H1 (cell line): Measurements from ENCODE around the gene CD7. TPM values are rescaled to one million over a fixed set of nuclear protein-coding genes. Genes with fewer than 3 reads are reported as not detected.

Source experiments
- CTCF ChIA-PET: fragments of 300-600 bp; sonication (Branson Sonifier 250); formaldehyde crosslinking; loops from one replicate; lab custom pipeline; 2021; ENCODE audit not compliant: partially characterized antibody; lab: Charles Lee
- POLR2A ChIA-PET: fragments of 300-600 bp; sonication (Branson Sonifier 250); formaldehyde crosslinking; loops from one replicate; lab custom pipeline; 2021; ENCODE audit warnings: inconsistent platforms; ENCODE audit not compliant: partially characterized antibody; lab: Charles Lee
- DNase-seq, 2 experiments: peaks; one replicate each; pipeline versions ENCODE4 v3.0.0 to v3.0.0-alpha.2; 2010 to 2022; ENCODE audit warnings: low spot score in 2 of 2, low read depth in 1 of 2, mixed read lengths in 1 of 2
- FAIRE-seq: peaks from 2 replicates; lab custom pipeline; 2011; peaks lifted over from hg19 to GRCh38; lab: Jason Lieb, UNC
- H2AFZ ChIP-seq: 2 replicates; pipeline ENCODE4 v1.8.1; 2012; ENCODE audit warnings: low read length, inconsistent platforms
- H2AK5ac ChIP-seq: 2 replicates; pipeline ENCODE4 v1.6.1; 2013; ENCODE audit warnings: low read depth, low read length
- H2BK120ac ChIP-seq: replicated peaks from 2 replicates; pipeline ENCODE3; 2013; ENCODE audit warnings: low read depth, low read length, inconsistent platforms
- H2BK12ac ChIP-seq: 2 replicates; pipeline ENCODE4 v1.6.1; 2013; ENCODE audit warnings: low read depth, low read length
- H2BK15ac ChIP-seq: 2 replicates; pipeline ENCODE4 v1.6.1; 2013; ENCODE audit warnings: low read length
- H2BK20ac ChIP-seq: 2 replicates; pipeline ENCODE4 v1.6.1; 2013; ENCODE audit warnings: low read length
- H2BK5ac ChIP-seq: 2 replicates; pipeline ENCODE4 v1.6.1; 2013; ENCODE audit warnings: low read depth, low read length
- H3K14ac ChIP-seq: 2 replicates; pipeline ENCODE4 v1.6.1; 2013; ENCODE audit warnings: inconsistent platforms; ENCODE audit not compliant: insufficient read length
- H3K18ac ChIP-seq: 2 replicates; pipeline ENCODE4 v1.6.1; 2013; ENCODE audit warnings: low read length; ENCODE audit errors: extremely low read depth
- H3K23ac ChIP-seq: 2 replicates; pipeline ENCODE4 v1.6.1; 2013; ENCODE audit warnings: inconsistent platforms; ENCODE audit not compliant: insufficient read length
- H3K23me2 ChIP-seq: 2 replicates; pipeline ENCODE4 v1.6.1; 2013; ENCODE audit warnings: low read depth, low read length
- H3K27ac ChIP-seq: 2 replicates; pipeline ENCODE4 v1.6.1; 2011; ENCODE audit warnings: low read depth, low read length, inconsistent platforms
- H3K27me3 ChIP-seq, 4 experiments: replicated peaks in 1 of 4; 1 replicate in 1 of 4; 2 replicates in 3 of 4; pipeline versions ENCODE4 v1.6.1 to v1.8.1; 2011 to 2013; ENCODE audit warnings: low read length in 3 of 4, mild to moderate bottlenecking in 3 of 4, inconsistent platforms in 2 of 4, mixed read lengths in 2 of 4, moderate library complexity in 1 of 4; ENCODE audit not compliant: control insufficient read depth in 3 of 4, insufficient read depth in 3 of 4; ENCODE audit errors: extremely low read depth in 1 of 4
- H3K36me3 ChIP-seq, 4 experiments: 2 replicates each; pipeline versions ENCODE4 v1.6.1 to v1.8.1; 2011 to 2013; ENCODE audit warnings: mild to moderate bottlenecking in 4 of 4, low read length in 3 of 4, moderate library complexity in 2 of 4, control low read depth in 1 of 4, inconsistent platforms in 1 of 4; ENCODE audit not compliant: insufficient read depth in 4 of 4, control insufficient read depth in 2 of 4
- H3K4ac ChIP-seq: replicated peaks from 2 replicates; pipeline ENCODE3; 2013; ENCODE audit warnings: low read length, low read depth, mixed read lengths, inconsistent platforms; ENCODE audit not compliant: insufficient read length
- H3K4me1 ChIP-seq, 4 experiments: replicated peaks in 1 of 4; 1 replicate in 1 of 4; 2 replicates in 3 of 4; pipeline versions ENCODE4 v1.6.1 to v1.8.1; 2011 to 2013; ENCODE audit warnings: low read length in 3 of 4, inconsistent platforms in 2 of 4, mixed read lengths in 1 of 4; ENCODE audit not compliant: insufficient read depth in 4 of 4, control insufficient read depth in 3 of 4
- H3K4me2 ChIP-seq, 2 experiments: 2 replicates each; pipeline versions ENCODE4 v1.6.1 to v1.8.1; 2011 to 2013; ENCODE audit warnings: low read depth in 2 of 2, low read length in 2 of 2, control low read depth in 1 of 2, inconsistent platforms in 1 of 2, mild to moderate bottlenecking in 1 of 2; ENCODE audit not compliant: insufficient read depth in 1 of 2
- H3K4me3 ChIP-seq, 4 experiments: fragments of 200-600, 300-600 bp in 1 of 4; sonication (generic), shearing (Covaris generic), sonication (Bioruptor Twin) in 1 of 4; 2 replicates each; pipeline versions ENCODE4 v1.5.1 to v1.8.1; 2011 to 2016; ENCODE audit warnings: low read length in 4 of 4, low read depth in 3 of 4, control low read depth in 2 of 4, inconsistent platforms in 2 of 4, mild to moderate bottlenecking in 2 of 4, mixed read lengths in 1 of 4, moderate library complexity in 1 of 4; ENCODE audit not compliant: insufficient read depth in 2 of 4; ENCODE audit errors: extremely low read depth in 1 of 4
- H3K56ac ChIP-seq: replicated peaks from 2 replicates; pipeline ENCODE3; 2013; ENCODE audit warnings: low read depth, mild to moderate bottlenecking, mixed read lengths, low read length, inconsistent platforms; ENCODE audit not compliant: insufficient read length
- H3K79me1 ChIP-seq: 2 replicates; pipeline ENCODE4 v1.6.1; 2013; ENCODE audit warnings: low read depth, low read length, control low read depth
- H3K79me2 ChIP-seq, 2 experiments: 2 replicates each; pipeline versions ENCODE4 v1.6.1 to v1.8.1; 2012 to 2013; ENCODE audit warnings: low read length in 2 of 2, mild to moderate bottlenecking in 2 of 2, inconsistent platforms in 1 of 2; ENCODE audit not compliant: insufficient read depth in 2 of 2, control insufficient read depth in 1 of 2
- H3K9ac ChIP-seq, 4 experiments: replicated peaks in 1 of 4; 1 replicate in 1 of 4; 2 replicates in 3 of 4; pipeline versions ENCODE4 v1.6.1 to v1.8.1; 2011 to 2013; ENCODE audit warnings: low read depth in 3 of 4, low read length in 3 of 4, control low read depth in 2 of 4, mild to moderate bottlenecking in 2 of 4, moderate library complexity in 2 of 4, inconsistent platforms in 1 of 4; ENCODE audit errors: extremely low read depth in 1 of 4
- H3K9me3 ChIP-seq, 2 experiments: 2 replicates each; pipeline versions ENCODE4 v1.6.1 to v1.8.1; 2012 to 2013; ENCODE audit warnings: mild to moderate bottlenecking in 2 of 2, moderate library complexity in 2 of 2, control low read depth in 1 of 2, inconsistent platforms in 1 of 2, low read depth in 1 of 2, low read length in 1 of 2, mixed read lengths in 1 of 2; ENCODE audit not compliant: insufficient read depth in 2 of 2
- H4K20me1 ChIP-seq, 2 experiments: replicated peaks in 1 of 2; 2 replicates each; pipeline versions ENCODE3 to v1.8.1; 2011 to 2013; ENCODE audit warnings: inconsistent platforms in 2 of 2, low read length in 2 of 2, mild to moderate bottlenecking in 1 of 2; ENCODE audit not compliant: insufficient read depth in 2 of 2, control insufficient read depth in 1 of 2
- H4K5ac ChIP-seq: 2 replicates; pipeline ENCODE4 v1.6.1; 2013; ENCODE audit warnings: low read length, low read depth, mixed read lengths, inconsistent platforms; ENCODE audit not compliant: insufficient read length
- H4K8ac ChIP-seq: 2 replicates; pipeline ENCODE4 v1.8.0; 2013; ENCODE audit warnings: mild to moderate bottlenecking, moderate library complexity, low read length, inconsistent platforms; ENCODE audit not compliant: insufficient read depth; ENCODE audit errors: extremely low read depth
- H4K91ac ChIP-seq: replicated peaks from 2 replicates; pipeline ENCODE3; 2013; ENCODE audit warnings: low read length, mixed read lengths, inconsistent platforms; ENCODE audit not compliant: insufficient read length
- GTF2F1 ChIP-seq: IDR thresholded peaks from 2 replicates; pipeline ENCODE4 v1.6.1; 2012; ENCODE audit warnings: low read depth, low read length, improper control_type of control experiment, borderline replicate concordance
- WGBS, 2 experiments: shearing (Covaris generic) in 1 of 2; methylation state at CpG; one replicate each; pipeline versions ENCODE4 v1.1.6 to v1.1.7; 2013 to 2015; ENCODE audit warnings: low lambda C conversion rate in 2 of 2, mixed read lengths in 2 of 2, inconsistent platforms in 1 of 2, low coverage in 1 of 2, missing lambda C conversion rate in 1 of 2; ENCODE audit not compliant: insufficient replicate concordance in 2 of 2, insufficient coverage in 1 of 2, insufficient read length in 1 of 2; ENCODE audit errors: extremely low coverage in 1 of 2, missing lambda C conversion rate in 1 of 2; 5-methylcytosine and 5-hydroxymethylcytosine counted together
- polyA plus RNA-seq, 7 experiments: library from polyadenylated mRNA; depleted of rRNA in 3 of 7; stranded (reverse) in 5 of 7; unstranded in 2 of 7; fragments of >200 nt in 5 of 7; fragments of 200-250 nt in 2 of 7; gene quantifications; 1 replicate in 5 of 7; 2 replicates in 1 of 7; 4 replicates in 1 of 7; pipeline versions ENCODE4 v1.2.1 to v1.2.3, GENCODE V29; 2011 to 2013; ENCODE audit warnings: missing spikeins in 2 of 7, mixed read lengths in 2 of 7
- total RNA-seq: library from RNA; stranded (reverse); fragmentation: NEBNext Ultra II Directional; extraction: Animal tissue kit (Norgen Biotek cat#: 25700); gene quantifications from 2 replicates; pipeline ENCODE4 v1.2.1, GENCODE V29; 2021
- TF ChIP-seq, protein P1 (sequence below): IDR thresholded peaks from 2 replicates; pipeline ENCODE4 v1.6.1; 2012; ENCODE audit warnings: inconsistent platforms

CD7 gene
- total and polyA plus RNA-seq, 2 of the 8 experiments (the other 6 are each of a cell fraction or from before 2014, with no cell fraction given): 0.83 to 0.86 TPM

DNA sequence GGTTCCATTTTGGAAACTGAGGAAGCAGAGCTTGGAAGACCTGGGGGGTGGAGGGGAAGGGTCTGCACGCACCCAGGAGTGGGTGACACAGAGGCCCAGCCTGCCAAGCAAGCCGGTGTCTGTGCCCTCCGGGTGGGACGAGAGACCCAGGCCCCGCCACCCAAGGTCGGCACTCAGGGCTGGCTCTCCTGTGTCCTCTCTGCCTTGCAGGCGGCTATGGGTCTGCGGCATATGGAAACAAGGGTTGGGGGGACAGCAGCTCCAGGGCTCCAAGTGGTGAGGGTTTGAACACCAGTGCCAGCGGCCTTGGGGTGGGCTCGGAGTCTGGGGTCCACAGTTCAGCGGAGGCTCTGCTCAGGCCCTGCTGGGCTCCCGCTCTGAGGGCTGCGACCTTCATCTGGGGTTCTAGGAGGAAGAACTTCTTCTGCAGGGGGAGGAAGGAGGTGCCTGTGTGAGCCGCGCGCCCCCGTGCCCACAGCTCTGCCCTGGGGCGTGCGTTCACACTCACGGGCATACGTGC, 4.6 kb upstream of the CD7 start:
- Histone ChIP-seq H3K4me1 (peaks cover 0 to 6% (median 4%) of the 10 kb centered on the region in 4 experiments; a peak in 6 of 7 replicates), H3K4me2 (no peak overlapping the region), H3K36me3 (no peaks in the 10 kb centered on the region), H3K79me1 (no peaks in the 10 kb centered on the region), H3K27ac (no peak overlapping the region), H3K4ac (no peak overlapping the region), H2AFZ (no peak overlapping the region), H2BK15ac (0 out of 2 replicates have a peak overlapping the region, but pooled peaks have one; percentile 16), H3K14ac (no peak overlapping the region), H3K9ac (no peak overlapping the region), H4K91ac (no peak overlapping the region), H2BK20ac (no peak overlapping the region), H3K18ac (no peak overlapping the region), H2AK5ac (no peak overlapping the region), H4K20me1 (peaks cover 0 to 14% of the 10 kb centered on the region in 2 experiments), H3K4me3 (no peak overlapping the region), H3K79me2 (no peaks in the 10 kb centered on the region), H3K9me3 (peaks cover 0 to 14% of the 10 kb centered on the region in 2 experiments; a peak in 1 of 4 replicates), H2BK5ac (no peak overlapping the region), H2BK120ac (no peak overlapping the region), H3K23ac (no peak overlapping the region), H4K8ac (peak overlapping the region; percentile 71), H2BK12ac (no peak overlapping the region), H4K5ac (no peak overlapping the region), H3K56ac (no peak overlapping the region), H3K27me3 (no peaks in the 10 kb centered on the region; a peak in 2 of 7 replicates), H3K23me2 (no peaks in the 10 kb centered on the region; the same call in 1 of the 2 replicates)
- FAIRE-seq: no peak
- DNase-seq: no peak
- ChIA-PET POLR2A (interaction anchor here (1.2 kb wide), 1 partner anchor 10 kb away, joined by 3 read pairs; no protein-coding TSS in a partner anchor), CTCF (interaction anchor here (0.5 to 4.7 kb wide), 16 partner anchors 8 to 1289 kb away, joined by 3 to 32 read pairs (median 4); partner anchors contain the start of gene SECTM1)
- 90% methylated on average over 17 of the region's 21 CpGs; no CpG with 5 or more reads in 1 of the 2 experiments for WGBS, 2 experiments
- TF ChIP-seq GTF2F1: no peak
- TF ChIP-seq, protein P1, sequence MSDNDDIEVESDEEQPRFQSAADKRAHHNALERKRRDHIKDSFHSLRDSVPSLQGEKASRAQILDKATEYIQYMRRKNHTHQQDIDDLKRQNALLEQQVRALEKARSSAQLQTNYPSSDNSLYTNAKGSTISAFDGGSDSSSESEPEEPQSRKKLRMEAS: no peak
